Fibroblast of mammary gland (primary cell): ENCODE measurements around the gene MAPRE3.

Source experiments
- DNase-seq: peaks from one replicate; pipeline ENCODE4 v3.0.0-alpha.2; 2010; ENCODE audit warnings: low read depth
- H3K4me3 ChIP-seq: 2 replicates; pipeline ENCODE4 v1.5.1; 2011; ENCODE audit warnings: low read depth, mild to moderate bottlenecking, low read length, moderate library complexity; ENCODE audit not compliant: control insufficient read depth
- TF ChIP-seq, protein P1 (sequence below): conservative IDR thresholded peaks from 2 replicates; pipeline ENCODE4 v1.5.1; 2011; ENCODE audit warnings: low read depth, low read length, inconsistent platforms; ENCODE audit not compliant: control insufficient read depth, insufficient read depth

Gene MAPRE3

DNA sequence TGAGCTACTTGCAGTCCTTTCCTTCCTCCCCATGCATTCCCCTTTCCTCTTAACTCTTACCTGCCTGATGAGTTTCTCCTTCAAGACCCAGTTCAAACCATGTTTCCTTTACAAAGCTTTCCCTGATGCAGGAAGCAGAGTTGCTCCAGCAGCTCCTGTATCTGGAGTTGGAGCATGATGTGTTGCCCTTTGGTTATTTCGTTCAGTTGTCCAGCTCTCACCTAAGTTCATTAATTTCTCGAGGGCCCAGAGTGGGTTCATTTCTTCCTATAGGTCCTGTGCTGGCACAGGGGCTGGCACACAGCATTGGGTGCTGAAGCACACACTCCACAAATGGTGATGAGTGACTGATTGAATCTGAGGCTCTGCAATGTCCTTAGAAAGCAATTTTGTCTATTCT, 39.3 kb downstream of the MAPRE3 start:
- H3K4me3 ChIP-seq: no peak overlapping the region
- TF ChIP-seq, protein P1, sequence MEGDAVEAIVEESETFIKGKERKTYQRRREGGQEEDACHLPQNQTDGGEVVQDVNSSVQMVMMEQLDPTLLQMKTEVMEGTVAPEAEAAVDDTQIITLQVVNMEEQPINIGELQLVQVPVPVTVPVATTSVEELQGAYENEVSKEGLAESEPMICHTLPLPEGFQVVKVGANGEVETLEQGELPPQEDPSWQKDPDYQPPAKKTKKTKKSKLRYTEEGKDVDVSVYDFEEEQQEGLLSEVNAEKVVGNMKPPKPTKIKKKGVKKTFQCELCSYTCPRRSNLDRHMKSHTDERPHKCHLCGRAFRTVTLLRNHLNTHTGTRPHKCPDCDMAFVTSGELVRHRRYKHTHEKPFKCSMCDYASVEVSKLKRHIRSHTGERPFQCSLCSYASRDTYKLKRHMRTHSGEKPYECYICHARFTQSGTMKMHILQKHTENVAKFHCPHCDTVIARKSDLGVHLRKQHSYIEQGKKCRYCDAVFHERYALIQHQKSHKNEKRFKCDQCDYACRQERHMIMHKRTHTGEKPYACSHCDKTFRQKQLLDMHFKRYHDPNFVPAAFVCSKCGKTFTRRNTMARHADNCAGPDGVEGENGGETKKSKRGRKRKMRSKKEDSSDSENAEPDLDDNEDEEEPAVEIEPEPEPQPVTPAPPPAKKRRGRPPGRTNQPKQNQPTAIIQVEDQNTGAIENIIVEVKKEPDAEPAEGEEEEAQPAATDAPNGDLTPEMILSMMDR: no peak
- DNase-seq: no peak

GRCh38 chr2:27010139-27010538, 39.7 kb downstream of the MAPRE3 start:
- DNase-seq: no peak
- H3K4me3 ChIP-seq: no peak overlapping the region
- TF ChIP-seq, protein P1: no peak

DNA sequence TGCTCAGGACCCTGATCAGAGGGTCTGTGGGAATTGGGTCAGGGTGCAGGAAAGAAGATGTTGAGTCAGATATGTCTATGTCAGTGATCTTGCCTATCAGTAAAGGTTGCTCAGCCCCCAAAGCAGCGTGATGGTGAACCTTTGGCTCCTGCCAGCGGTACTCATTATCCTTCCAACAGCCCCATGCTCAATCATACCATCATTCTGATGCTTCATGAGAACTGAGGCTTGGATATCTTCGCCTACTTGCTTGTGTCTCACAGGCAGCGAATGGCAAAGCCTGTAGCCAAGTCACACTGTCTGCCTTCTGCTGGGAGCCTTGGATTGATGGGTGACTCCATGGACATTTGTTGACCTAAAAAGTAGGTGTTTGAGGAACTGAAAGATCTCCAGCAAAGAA, 43.3 kb downstream of the MAPRE3 start:
- no peak for DNase-seq
- no peak overlapping the region for H3K4me3 ChIP-seq
- TF ChIP-seq, protein P1: no peak

- no peak for DNase-seq
- H3K4me3 ChIP-seq: no peak overlapping the region
- TF ChIP-seq, protein P1: no peak
Observed at GRCh38 chr2:27014771-27015433, 44.5 kb downstream of the MAPRE3 start.

- TF ChIP-seq, protein P1: peak; percentile 74
- no peak overlapping the region for H3K4me3 ChIP-seq
- DNase-seq: peak; percentile 76
Observed at GRCh38 chr2:27016801-27017325, 46.4 kb downstream of the MAPRE3 start.

DNA sequence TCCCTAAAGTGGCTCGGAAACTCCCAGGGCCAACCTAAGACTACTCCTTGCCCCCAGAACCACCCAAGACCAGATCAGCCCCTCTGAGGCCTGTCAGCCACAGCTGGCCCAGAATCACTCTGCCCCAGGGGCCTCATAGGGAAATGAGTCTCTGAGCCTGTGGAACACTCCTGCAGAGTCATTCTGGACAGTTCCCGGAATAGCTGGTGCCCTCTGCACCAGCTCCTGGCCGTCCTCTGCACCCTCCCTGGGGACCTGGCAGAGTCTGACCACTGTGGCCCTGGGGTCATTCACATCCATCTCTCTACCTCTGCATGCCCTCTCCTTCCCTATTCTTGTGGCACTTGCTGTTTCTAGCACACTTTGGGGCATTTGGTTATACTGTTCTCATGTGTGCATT, 47.7 kb downstream of the MAPRE3 start:
- TF ChIP-seq, protein P1: no peak
- H3K4me3 ChIP-seq: no peak overlapping the region
- no peak for DNase-seq
